HCEC 1CT (cell line): ENCODE data around the gene TJP2.

ENCODE experiments used
- DNase-seq: peaks from one replicate; pipeline ENCODE4 v3.0.0-alpha.2; 2017

The TJP2 gene

GRCh38 chr9:69173891-69174615 lies at the start of gene TJP2:
Gene TJP2 (plus strand): TSS chr9:69174277. CDS start chr9:69174373, 96 bp downstream.
- DNase-seq = peak; percentile 73

GRCh38 chr9:69130456-69131441 lies 43.3 kb upstream of the TJP2 start:
- DNase-seq = peak; percentile 87

- peak; percentile 96 for DNase-seq
Measured at GRCh38 chr9:69131682-69132081, 42.4 kb upstream of the TJP2 start.

- no peak for DNase-seq
Measured at GRCh38 chr9:69132361-69132760, 41.7 kb upstream of the TJP2 start.

GRCh38 chr9:69134412-69134811 lies 39.7 kb upstream of the TJP2 start:
- DNase-seq = no peak

GRCh38 chr9:69136185-69136584 lies 37.9 kb upstream of the TJP2 start:
- no peak for DNase-seq

- no peak for DNase-seq
Measured at GRCh38 chr9:69136779-69137178, 37.3 kb upstream of the TJP2 start.

- DNase-seq = no peak
Measured at GRCh38 chr9:69137311-69137710, 36.8 kb upstream of the TJP2 start.

GRCh38 chr9:69139596-69139995 lies 34.5 kb upstream of the TJP2 start:
- DNase-seq = no peak

- DNase-seq = no peak
Measured at GRCh38 chr9:69140123-69140735, 33.8 kb upstream of the TJP2 start.

GRCh38 chr9:69141851-69142250 lies 32.2 kb upstream of the TJP2 start:
- DNase-seq = no peak

- DNase-seq = no peak
Measured at GRCh38 chr9:69143291-69143690, 30.8 kb upstream of the TJP2 start.

- DNase-seq = no peak
Measured at GRCh38 chr9:69145144-69145715, 28.8 kb upstream of the TJP2 start.

GRCh38 chr9:69147041-69147834 lies 26.8 kb upstream of the TJP2 start:
- no peak for DNase-seq

GRCh38 chr9:69149321-69149807 lies 24.7 kb upstream of the TJP2 start:
- DNase-seq = peak; percentile 67

- DNase-seq = no peak
Measured at GRCh38 chr9:69151506-69151905, 22.6 kb upstream of the TJP2 start.

GRCh38 chr9:69153707-69154521 lies 20.2 kb upstream of the TJP2 start:
- DNase-seq = no peak

- DNase-seq = no peak
Measured at GRCh38 chr9:69155341-69156030, 18.6 kb upstream of the TJP2 start.

- DNase-seq = peak; percentile 71
Measured at GRCh38 chr9:69157751-69158466, 16.2 kb upstream of the TJP2 start.

- no peak for DNase-seq
Measured at GRCh38 chr9:69158471-69158870, 15.6 kb upstream of the TJP2 start.
